ENCODE results near the gene CAB39.

DNA sequence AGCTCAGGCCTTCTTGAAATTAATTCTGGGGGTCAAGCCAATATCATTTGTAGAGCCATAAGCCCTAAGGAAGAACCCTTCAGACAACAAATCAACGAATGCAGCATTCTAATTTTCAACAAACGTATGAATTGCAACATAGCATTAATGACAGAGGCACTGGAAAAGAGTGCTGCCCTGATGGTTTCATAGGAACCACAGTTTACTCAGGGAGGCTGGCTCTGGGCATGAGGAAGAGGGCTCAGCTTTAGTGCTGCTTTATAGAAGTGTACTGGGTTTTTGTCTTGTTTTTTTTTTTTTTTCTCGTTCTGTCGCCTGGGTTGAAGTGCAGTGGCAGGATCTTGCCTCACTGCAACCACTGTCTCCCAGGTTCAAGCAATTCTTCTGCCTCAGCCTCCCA is 36.1 kb upstream of the CAB39 start:
- TF ChIP-seq POLR2A (IDR thresholded peaks at IDR 0.05; ENCODE audit: low read depth): no peak
- TF ChIP-seq, protein P1, sequence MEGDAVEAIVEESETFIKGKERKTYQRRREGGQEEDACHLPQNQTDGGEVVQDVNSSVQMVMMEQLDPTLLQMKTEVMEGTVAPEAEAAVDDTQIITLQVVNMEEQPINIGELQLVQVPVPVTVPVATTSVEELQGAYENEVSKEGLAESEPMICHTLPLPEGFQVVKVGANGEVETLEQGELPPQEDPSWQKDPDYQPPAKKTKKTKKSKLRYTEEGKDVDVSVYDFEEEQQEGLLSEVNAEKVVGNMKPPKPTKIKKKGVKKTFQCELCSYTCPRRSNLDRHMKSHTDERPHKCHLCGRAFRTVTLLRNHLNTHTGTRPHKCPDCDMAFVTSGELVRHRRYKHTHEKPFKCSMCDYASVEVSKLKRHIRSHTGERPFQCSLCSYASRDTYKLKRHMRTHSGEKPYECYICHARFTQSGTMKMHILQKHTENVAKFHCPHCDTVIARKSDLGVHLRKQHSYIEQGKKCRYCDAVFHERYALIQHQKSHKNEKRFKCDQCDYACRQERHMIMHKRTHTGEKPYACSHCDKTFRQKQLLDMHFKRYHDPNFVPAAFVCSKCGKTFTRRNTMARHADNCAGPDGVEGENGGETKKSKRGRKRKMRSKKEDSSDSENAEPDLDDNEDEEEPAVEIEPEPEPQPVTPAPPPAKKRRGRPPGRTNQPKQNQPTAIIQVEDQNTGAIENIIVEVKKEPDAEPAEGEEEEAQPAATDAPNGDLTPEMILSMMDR (IDR thresholded peaks at IDR 0.05): no peak
